HG03460 (cell line): ENCODE measurements around the gene HLA-DOA.

Experiments
- ATAC-seq: cut with Tn5 transposase; IDR thresholded peaks from one replicate; pipeline ENCODE4 v1.9.1; 2021; ENCODE audit not compliant: unreplicated experiment

HLA-DOA gene

GRCh38 chr6:33017694-33018353 is 8.4 kb upstream of the HLA-DOA start:
- no peak for ATAC-seq

GRCh38 chr6:33017018-33017417 is 7.6 kb upstream of the HLA-DOA start:
- no peak for ATAC-seq

- no peak for ATAC-seq
These were observed 6.4 kb upstream of the HLA-DOA start for GRCh38 chr6:33015798-33016197.

GRCh38 chr6:33014841-33015634 is 5.6 kb upstream of the HLA-DOA start:
- ATAC-seq: no peak

GRCh38 chr6:33013608-33014007 is 4.2 kb upstream of the HLA-DOA start:
- ATAC-seq: no peak

- no peak for ATAC-seq
These were observed 965 bp upstream of the HLA-DOA start for GRCh38 chr6:33010356-33010755.

- ATAC-seq: no peak
These were observed 1.5 kb downstream of the HLA-DOA start for GRCh38 chr6:33007831-33008400.

GRCh38 chr6:33004940-33005339 is 4.5 kb downstream of the HLA-DOA start:
- no peak for ATAC-seq

GRCh38 chr6:33001685-33002084 is 7.7 kb downstream of the HLA-DOA start:
- no peak for ATAC-seq

- ATAC-seq: no peak
These were observed 9.3 kb downstream of the HLA-DOA start for GRCh38 chr6:33000055-33000454.

- ATAC-seq: no peak
These were observed 13.9 kb downstream of the HLA-DOA start for GRCh38 chr6:32995448-32995847.

- no peak for ATAC-seq
These were observed 15.9 kb downstream of the HLA-DOA start for GRCh38 chr6:32993363-32993973.

GRCh38 chr6:32991972-32992371 is 17.4 kb downstream of the HLA-DOA start:
- no peak for ATAC-seq

- ATAC-seq: no peak
These were observed 20.0 kb downstream of the HLA-DOA start for GRCh38 chr6:32989368-32989767.

- peak; percentile 50 for ATAC-seq
These were observed 24.6 kb downstream of the HLA-DOA start for GRCh38 chr6:32984622-32985389.

GRCh38 chr6:32983964-32984621 is 25.3 kb downstream of the HLA-DOA start:
- no peak for ATAC-seq

GRCh38 chr6:32983493-32983848 is 25.9 kb downstream of the HLA-DOA start:
- ATAC-seq: no peak

- no peak for ATAC-seq
These were observed 26.5 kb downstream of the HLA-DOA start for GRCh38 chr6:32982702-32983492.

GRCh38 chr6:32982084-32982701 is 27.2 kb downstream of the HLA-DOA start:
- ATAC-seq: no peak
